Mucosa of descending colon (tissue), 3 donors: ENCODE data around the gene KHDC4. TPM values are rescaled to one million over a fixed set of nuclear protein-coding genes. Genes with fewer than 3 reads are reported as not detected.
A peak's percentile ranks its signal among the peaks of the same experiment; 100 is the strongest.

Source experiments
- ATAC-seq: fragments of 200-7000 bp; cut with Tn5 transposase; one replicate; pipeline ENCODE4 v1.9.1; 2020; ENCODE audit warnings: mild to moderate bottlenecking, moderate library complexity
- DNase-seq, 3 donors: peaks; one replicate each; pipeline ENCODE4 v3.0.0-alpha.2; 2020
- H3K36me3 ChIP-seq: fragments of 200-600 bp; one replicate; pipeline ENCODE4 v1.8.0; 2021; ENCODE audit warnings: low read depth, mild to moderate bottlenecking
- H3K4me1 ChIP-seq: fragments of 200-600 bp; one replicate; pipeline ENCODE4 v1.8.0; 2021; ENCODE audit warnings: low read depth, mild to moderate bottlenecking
- H3K4me3 ChIP-seq: fragments of 200-600 bp; one replicate; pipeline ENCODE4 v1.8.0; 2021; ENCODE audit warnings: mild to moderate bottlenecking
- H3K9me3 ChIP-seq: fragments of 200-600 bp; one replicate; pipeline ENCODE4 v1.8.0; 2021; ENCODE audit warnings: mild to moderate bottlenecking
- CTCF ChIP-seq: fragments of 200-600 bp; IDR thresholded peaks from one replicate; pipeline ENCODE4 v1.8.0; 2022; ENCODE audit warnings: antibody characterized with exemption, mild to moderate bottlenecking
- intact Hi-C, 2 donors: fragments of 100-400 bp; cut with DNase I in 1 of 2; cut with micrococcal nuclease in 1 of 2; formaldehyde crosslinking; loops; one replicate each; pipeline versions ENCODE4 v1.11.0 to v1.11.1; 2022; cut with DNase I, micrococcal nuclease
- total RNA-seq, 3 donors: library from RNA; stranded (reverse); fragmentation: NEBNext Ultra II Directional in 2 of 3; extraction: Animal tissue kit (Norgen Biotek cat#: 25700) in 2 of 3; gene quantifications; one replicate each; pipeline versions ENCODE4 v1.2.1 to v1.2.4, GENCODE V29; 2021 to 2023
- donor health status: DM: no; HTN: no; CAD: no; lungs with moderate emphysema.
- donor health status: DM: no; HTN: no; CAD: no.
- donor health status: DM: no; HTN: yes; CAD: no.

KHDC4 gene
- total RNA-seq, 3 donors from 2014 or later = 52.9 to 59.5 (median 58.6) TPM

DNA sequence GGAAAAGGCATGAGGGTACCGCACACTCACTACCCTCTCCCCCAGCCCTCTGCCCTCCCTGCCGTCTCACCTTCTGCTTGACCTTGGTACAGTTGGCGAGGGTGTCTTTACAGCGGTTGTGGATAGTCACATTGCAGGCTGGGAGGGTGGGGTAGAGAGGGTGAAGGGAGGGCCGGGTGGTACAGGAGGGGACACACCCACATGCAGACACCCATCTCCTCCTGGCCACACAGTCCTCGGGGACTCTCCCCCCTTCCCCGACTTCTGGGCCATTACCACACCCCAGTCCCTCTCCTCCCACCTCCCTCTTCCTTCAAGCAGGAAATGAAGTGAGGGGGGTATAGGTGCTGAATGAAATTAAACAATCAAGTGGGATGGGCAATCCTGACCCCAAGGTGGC is 32.5 kb upstream of the KHDC4 start:
- Histone ChIP-seq H3K4me3 (no peak overlapping the region), H3K9me3 (no peaks in the 10 kb centered on the region), H3K4me1 (peaks cover 25% of the 10 kb centered on the region), H3K36me3 (peaks cover 10% of the 10 kb centered on the region)
- no peak for TF ChIP-seq CTCF
- no peak for DNase-seq
- no peak for ATAC-seq
- intact Hi-C loops = no loop called here

GRCh38 chr1:155966135-155966534 is 31.9 kb upstream of the KHDC4 start:
- H3K9me3 ChIP-seq = no peaks in the 10 kb centered on the region
- ATAC-seq = no peak
- DNase-seq = no peak
- H3K4me3 ChIP-seq = no peak overlapping the region
- no peak for TF ChIP-seq CTCF
- peaks cover 25% of the 10 kb centered on the region for H3K4me1 ChIP-seq
- peaks cover 10% of the 10 kb centered on the region for H3K36me3 ChIP-seq
- intact Hi-C loops = no loop called here

DNA sequence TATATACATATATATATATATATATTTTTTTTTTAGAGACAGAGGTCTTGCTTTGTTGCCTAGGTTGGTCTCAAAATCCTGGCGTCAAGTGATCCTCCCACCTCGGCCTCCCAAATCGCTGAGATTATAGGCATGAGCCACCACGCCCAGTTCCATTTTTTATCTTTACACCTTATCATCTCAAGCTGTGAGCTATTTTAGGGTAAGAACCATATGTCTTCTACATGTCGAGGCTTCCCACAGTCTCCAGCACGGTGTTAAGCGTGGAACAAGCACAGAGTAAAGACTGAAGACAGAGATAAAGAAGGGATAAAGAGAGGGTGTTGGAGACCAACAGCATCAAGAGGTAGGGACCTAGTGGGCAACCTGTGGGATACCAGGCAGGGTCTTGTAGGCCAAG is 30.0 kb upstream of the KHDC4 start:
- ATAC-seq = no peak
- Histone ChIP-seq H3K36me3 (peaks cover 13% of the 10 kb centered on the region), H3K9me3 (no peaks in the 10 kb centered on the region), H3K4me1 (peaks cover 9% of the 10 kb centered on the region), H3K4me3 (no peak overlapping the region)
- no peak for DNase-seq
- no peak for TF ChIP-seq CTCF
- intact Hi-C loops = no loop called here

- intact Hi-C loops = no loop called here
- Histone ChIP-seq H3K4me3 (no peak overlapping the region), H3K36me3 (peaks cover 13% of the 10 kb centered on the region), H3K4me1 (peaks cover 4% of the 10 kb centered on the region), H3K9me3 (no peaks in the 10 kb centered on the region)
- DNase-seq (peak in 1 of 3 donors; percentile 55), ATAC-seq (no peak)
- no peak for TF ChIP-seq CTCF
Observed at GRCh38 chr1:155962599-155963211, 28.5 kb upstream of the KHDC4 start.

DNA sequence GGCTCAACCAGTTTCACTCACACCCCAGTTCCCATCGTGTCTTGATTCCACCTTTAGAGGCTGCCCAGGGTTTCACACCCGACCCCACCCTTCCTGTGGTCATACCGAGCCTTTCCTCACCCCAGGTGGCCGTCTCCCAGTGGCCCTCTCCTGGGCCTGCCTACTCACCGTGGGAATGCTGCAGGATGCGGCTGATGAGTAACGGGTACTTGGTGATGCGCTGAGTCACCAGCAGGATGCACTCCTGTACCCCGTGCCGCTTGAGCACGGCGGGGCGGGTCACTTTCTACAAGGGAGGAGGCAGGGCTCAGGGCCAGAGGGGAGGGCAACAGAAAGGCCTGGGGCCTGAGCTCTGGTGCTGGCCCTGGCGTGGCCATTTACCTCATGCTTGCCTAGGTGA is 27.7 kb upstream of the KHDC4 start:
- Histone ChIP-seq H3K4me1 (peaks cover 4% of the 10 kb centered on the region), H3K4me3 (no peak overlapping the region), H3K36me3 (peaks cover 13% of the 10 kb centered on the region), H3K9me3 (no peaks in the 10 kb centered on the region)
- DNase-seq = no peak
- ATAC-seq = peak; percentile 66
- intact Hi-C loops = no loop called here
- TF ChIP-seq CTCF = no peak
